ENCODE results near the gene CAPZA3. TPM values are rescaled to one million over a fixed set of nuclear protein-coding genes. Genes with fewer than 3 reads are reported as not detected.
"Not testable (repeated sequence)": the region's sequence is repeated elsewhere in the genome, so short reads cannot be mapped to it uniquely, and the experiment has no call there.

Gene CAPZA3
- total RNA-seq, 1 experiment from 2014 or later: not detected

- DNase-seq (ENCODE audit: low spot score): no peak
Measured at GRCh38 chr12:18753481-18754123, 15.7 kb downstream of the CAPZA3 start.

GRCh38 chr12:18754124-18754707, 16.3 kb downstream of the CAPZA3 start:
- no peak for DNase-seq (ENCODE audit: low spot score)

- no peak for DNase-seq (ENCODE audit: low spot score)
Measured at GRCh38 chr12:18755341-18755740, 17.4 kb downstream of the CAPZA3 start.

GRCh38 chr12:18766479-18766878, 28.6 kb downstream of the CAPZA3 start:
- DNase-seq (ENCODE audit: low spot score): not testable (repeated sequence)

GRCh38 chr12:18782827-18783226, 44.9 kb downstream of the CAPZA3 start:
- no peak for DNase-seq (ENCODE audit: low spot score)

- DNase-seq (ENCODE audit: low spot score): not testable (repeated sequence)
Measured at GRCh38 chr12:18785465-18785864, 47.5 kb downstream of the CAPZA3 start.

Other genes with a start within 250 kb of the CAPZA3 start
- not detected in 2 replicates for gene PLCZ1, start 107 bp upstream of the CAPZA3 start, total RNA-seq (2014; rRNA removed; shearing (Covaris generic))

Measured in H4 (cell line).